ENCODE measurements around the gene THSD7B.

THSD7B gene

GRCh38 chr2:137179542-137179941, 414.2 kb downstream of the THSD7B start:
- TF ChIP-seq, protein P1, sequence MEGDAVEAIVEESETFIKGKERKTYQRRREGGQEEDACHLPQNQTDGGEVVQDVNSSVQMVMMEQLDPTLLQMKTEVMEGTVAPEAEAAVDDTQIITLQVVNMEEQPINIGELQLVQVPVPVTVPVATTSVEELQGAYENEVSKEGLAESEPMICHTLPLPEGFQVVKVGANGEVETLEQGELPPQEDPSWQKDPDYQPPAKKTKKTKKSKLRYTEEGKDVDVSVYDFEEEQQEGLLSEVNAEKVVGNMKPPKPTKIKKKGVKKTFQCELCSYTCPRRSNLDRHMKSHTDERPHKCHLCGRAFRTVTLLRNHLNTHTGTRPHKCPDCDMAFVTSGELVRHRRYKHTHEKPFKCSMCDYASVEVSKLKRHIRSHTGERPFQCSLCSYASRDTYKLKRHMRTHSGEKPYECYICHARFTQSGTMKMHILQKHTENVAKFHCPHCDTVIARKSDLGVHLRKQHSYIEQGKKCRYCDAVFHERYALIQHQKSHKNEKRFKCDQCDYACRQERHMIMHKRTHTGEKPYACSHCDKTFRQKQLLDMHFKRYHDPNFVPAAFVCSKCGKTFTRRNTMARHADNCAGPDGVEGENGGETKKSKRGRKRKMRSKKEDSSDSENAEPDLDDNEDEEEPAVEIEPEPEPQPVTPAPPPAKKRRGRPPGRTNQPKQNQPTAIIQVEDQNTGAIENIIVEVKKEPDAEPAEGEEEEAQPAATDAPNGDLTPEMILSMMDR (IDR thresholded peaks at IDR 0.05; ENCODE audit: control extremely low read depth, extremely low read depth, low read depth, missing control alignments): no peak
- ChIA-PET POLR2A (no interaction called here), CTCF (interaction anchor here (1.4 kb wide), 1 partner anchor 11 kb away, joined by 3 read pairs; no protein-coding TSS in a partner anchor)
- no peak for DNase-seq (ENCODE audit: extremely low spot score)

GRCh38 chr2:137180012-137180411, 414.7 kb downstream of the THSD7B start:
- DNase-seq (ENCODE audit: extremely low spot score): no peak
- POLR2A ChIA-PET: no interaction called here
- CTCF ChIA-PET: interaction anchor here (1.4 kb wide), 1 partner anchor 12 kb away, joined by 3 read pairs; no protein-coding TSS in a partner anchor
- TF ChIP-seq, protein P1 (IDR thresholded peaks at IDR 0.05; ENCODE audit: control extremely low read depth, extremely low read depth, low read depth, missing control alignments): no peak

- POLR2A ChIA-PET: no interaction called here
- no peak for DNase-seq (ENCODE audit: extremely low spot score)
- CTCF ChIA-PET: interaction anchor here (0.7 to 1.2 kb wide), 3 partner anchors 8 to 18 kb away, joined by 3 to 5 read pairs (median 3); no protein-coding TSS in a partner anchor
- TF ChIP-seq, protein P1 (IDR thresholded peaks at IDR 0.05; ENCODE audit: control extremely low read depth, extremely low read depth, low read depth, missing control alignments): no peak
These were observed 416.0 kb downstream of the THSD7B start for GRCh38 chr2:137181370-137181769.

- DNase-seq (ENCODE audit: extremely low spot score): no peak
- TF ChIP-seq, protein P1 (IDR thresholded peaks at IDR 0.05; ENCODE audit: control extremely low read depth, extremely low read depth, low read depth, missing control alignments): no peak
- ChIA-PET CTCF (interaction anchor here (0.9 to 1.2 kb wide), 2 partner anchors 10 to 18 kb away, joined by 3 to 5 read pairs; no protein-coding TSS in a partner anchor), POLR2A (no interaction called here)
These were observed 416.7 kb downstream of the THSD7B start for GRCh38 chr2:137182071-137182470.

DNA sequence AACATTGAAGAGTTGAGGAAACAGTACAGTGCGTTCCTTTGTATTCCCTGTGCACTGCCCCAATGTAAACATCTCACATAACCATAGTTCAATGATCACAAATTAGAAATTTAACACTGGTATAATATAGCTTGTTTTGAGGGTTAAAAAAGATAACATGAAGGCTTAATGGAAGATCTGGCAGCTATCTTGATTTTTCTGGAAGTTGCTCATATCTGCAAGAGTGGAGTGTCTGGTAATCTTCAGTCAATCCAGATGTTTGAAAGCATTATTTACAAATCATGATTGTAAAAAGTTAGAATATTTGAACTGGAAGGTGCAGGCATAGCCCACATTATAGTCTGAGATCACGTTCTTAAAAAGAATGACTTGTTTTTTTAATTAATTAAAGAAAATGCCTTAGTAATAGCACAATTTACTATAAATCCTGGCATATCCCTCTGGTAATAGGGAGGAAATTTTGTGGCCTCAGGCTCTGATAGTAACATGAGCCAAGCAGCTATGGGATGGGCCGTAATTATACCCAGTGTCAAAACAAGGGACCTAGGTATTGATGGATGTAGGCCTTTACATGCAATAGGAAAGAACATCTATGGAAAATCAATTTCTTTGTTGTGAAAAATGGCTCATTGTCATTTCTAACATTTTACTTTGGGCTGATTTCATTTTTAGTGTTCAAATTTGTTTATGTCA, 418.0 kb downstream of the THSD7B start:
- TF ChIP-seq, protein P1 (IDR thresholded peaks at IDR 0.05; ENCODE audit: control extremely low read depth, extremely low read depth, low read depth, missing control alignments): no peak
- ChIA-PET POLR2A (no interaction called here), CTCF (interaction anchor here (1.3 kb wide), 1 partner anchor 10 kb away, joined by 5 read pairs; no protein-coding TSS in a partner anchor)
- no peak for DNase-seq (ENCODE audit: extremely low spot score)

DNA sequence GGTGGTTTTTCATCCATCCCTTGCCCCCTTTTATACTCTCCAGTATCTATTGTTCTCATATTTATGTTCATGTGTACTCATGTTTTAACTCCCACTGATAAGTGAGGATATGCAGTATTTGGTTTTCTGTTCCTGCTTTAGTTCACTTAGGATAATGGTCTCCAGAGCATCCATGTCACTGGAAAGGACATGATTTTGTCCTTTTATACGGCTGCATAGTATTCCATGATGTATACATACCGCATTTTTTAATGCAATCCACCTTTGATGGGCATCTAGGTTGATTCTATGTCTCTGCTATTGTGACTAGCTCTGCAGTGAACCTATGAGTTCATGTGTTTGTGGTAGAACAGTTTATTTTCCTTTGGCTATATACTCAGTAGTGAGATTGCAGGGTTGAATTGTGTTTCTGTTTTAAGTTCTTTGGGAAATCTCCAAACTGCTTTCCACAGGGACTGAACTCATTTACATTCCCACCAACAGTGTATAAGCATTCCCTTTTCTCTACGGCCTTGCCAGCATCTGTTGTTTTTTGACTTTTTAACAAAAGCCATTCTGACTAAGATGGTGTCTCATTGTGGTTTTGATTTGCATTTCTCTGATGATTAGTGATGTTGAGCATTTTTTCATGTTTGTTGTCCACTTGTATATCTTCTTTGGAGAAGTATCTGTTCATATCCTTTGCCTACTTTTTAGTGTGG, 420.2 kb downstream of the THSD7B start:
- DNase-seq (ENCODE audit: extremely low spot score): no peak
- TF ChIP-seq, protein P1 (IDR thresholded peaks at IDR 0.05; ENCODE audit: control extremely low read depth, extremely low read depth, low read depth, missing control alignments): no peak
- CTCF ChIA-PET: interaction anchor here (1.0 to 1.5 kb wide), 2 partner anchors 9 to 11 kb away, joined by 3 to 8 read pairs; no protein-coding TSS in a partner anchor
- POLR2A ChIA-PET: no interaction called here

Measured in GM10248 (cell line).